Measurements from ENCODE around the gene SWSAP1.
"Not testable (repeated sequence)": the region's sequence is repeated elsewhere in the genome, so short reads cannot be mapped to it uniquely, and the experiment has no call there.

Gene SWSAP1

DNA sequence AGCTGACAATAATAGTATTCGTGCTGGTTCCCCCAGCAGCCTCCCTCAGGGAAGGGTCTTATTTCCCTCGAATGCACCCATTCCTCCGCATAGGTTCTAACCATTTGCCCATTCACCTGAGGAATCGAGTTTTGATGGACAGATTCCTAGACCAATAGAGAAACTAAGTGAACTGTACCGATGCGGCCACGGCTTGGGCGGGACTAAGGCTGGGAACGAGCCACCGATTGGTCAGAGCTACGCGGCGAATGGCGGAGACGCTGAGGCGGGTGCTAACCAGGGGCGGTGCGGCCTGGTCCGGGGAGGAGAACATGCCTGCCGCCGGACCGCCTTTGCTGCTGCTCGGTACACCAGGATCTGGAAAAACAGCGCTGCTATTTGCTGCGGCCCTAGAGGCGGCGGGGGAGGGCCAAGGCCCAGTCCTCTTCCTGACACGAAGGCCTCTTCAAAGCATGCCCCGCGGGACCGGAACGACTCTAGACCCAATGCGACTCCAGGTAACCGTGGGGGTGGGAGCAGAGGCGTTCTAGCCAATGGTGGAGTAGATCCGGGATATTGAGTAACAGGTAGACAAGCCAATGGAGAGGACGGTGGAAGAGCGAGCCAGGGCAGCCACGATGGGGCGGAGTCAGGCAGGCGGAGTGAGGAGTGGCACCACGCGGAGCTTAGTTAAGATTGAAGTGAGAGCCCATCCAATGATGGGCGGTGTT, at the start of gene SWSAP1:
SWSAP1 (plus strand) TSS at position 234 of the 710 bp plus-strand sequence; CDS start at position 249, 15 bp downstream.
- DNase-seq (ENCODE audit: low read depth in 1 of 2, low spot score in 1 of 2): peak; percentile 91 to 92

GRCh38 chr19:11324748-11325389, 49.6 kb upstream of the SWSAP1 start:
- DNase-seq (ENCODE audit: low read depth in 1 of 2, low spot score in 1 of 2): no peak

- no peak for DNase-seq (ENCODE audit: low read depth in 1 of 2, low spot score in 1 of 2)
These were observed 48.9 kb upstream of the SWSAP1 start for GRCh38 chr19:11325544-11325943.

GRCh38 chr19:11330127-11330526, 44.3 kb upstream of the SWSAP1 start:
- no peak for DNase-seq (ENCODE audit: low read depth in 1 of 2, low spot score in 1 of 2)

GRCh38 chr19:11331502-11331901, 43.0 kb upstream of the SWSAP1 start:
- DNase-seq (ENCODE audit: low read depth in 1 of 2, low spot score in 1 of 2): no peak

- DNase-seq (ENCODE audit: low read depth in 1 of 2, low spot score in 1 of 2): no peak
These were observed 41.6 kb upstream of the SWSAP1 start for GRCh38 chr19:11332822-11333221.

DNA sequence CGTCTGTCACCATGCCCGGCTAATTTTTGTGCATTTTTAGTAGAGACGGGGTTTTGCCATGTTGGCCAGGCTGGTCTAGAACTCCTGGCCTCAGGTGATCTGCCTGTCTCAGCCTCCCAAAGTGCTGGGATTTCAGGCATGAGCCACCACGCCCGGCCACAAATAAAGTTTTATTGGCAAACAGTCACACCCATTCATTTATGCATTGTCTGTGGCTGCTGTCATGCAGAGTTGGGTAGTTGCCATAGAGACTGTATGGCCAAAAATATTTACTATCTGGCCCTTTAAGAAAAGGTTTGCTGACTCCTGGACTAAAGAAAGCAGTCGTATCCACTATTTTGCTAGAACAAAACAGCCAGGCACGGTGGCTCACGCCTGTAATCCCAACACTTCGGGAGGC, 40.6 kb upstream of the SWSAP1 start:
- not testable (repeated sequence) for DNase-seq (ENCODE audit: low read depth in 1 of 2, low spot score in 1 of 2)

GRCh38 chr19:11335449-11336146, 38.9 kb upstream of the SWSAP1 start:
- DNase-seq (ENCODE audit: low read depth in 1 of 2, low spot score in 1 of 2): no peak

GRCh38 chr19:11337080-11337479, 37.4 kb upstream of the SWSAP1 start:
- DNase-seq (ENCODE audit: low read depth in 1 of 2, low spot score in 1 of 2): no peak

DNA sequence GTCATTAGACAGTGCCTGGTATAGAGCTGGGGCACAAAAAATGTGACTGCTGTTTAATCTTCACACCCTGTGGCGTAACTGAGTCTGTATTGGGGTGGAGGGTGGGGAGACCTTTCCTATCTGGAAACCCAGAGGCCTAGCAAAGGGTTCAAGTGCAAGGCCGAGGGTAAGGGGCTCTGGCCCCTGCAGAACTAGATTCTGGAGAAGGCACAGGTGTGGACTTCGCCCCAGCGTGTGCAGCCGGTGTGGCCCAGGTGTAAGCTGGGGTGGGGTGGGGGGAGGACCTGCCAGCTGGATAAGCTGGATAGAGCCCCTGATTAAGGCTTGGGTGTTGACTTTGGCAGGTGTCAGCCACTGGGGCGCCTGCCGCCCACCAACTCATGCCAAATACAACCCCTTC, 36.3 kb upstream of the SWSAP1 start:
- DNase-seq (ENCODE audit: low read depth in 1 of 2, low spot score in 1 of 2): no peak

GRCh38 chr19:11338569-11339253, 35.8 kb upstream of the SWSAP1 start:
- no peak for DNase-seq (ENCODE audit: low read depth in 1 of 2, low spot score in 1 of 2)

- peak; percentile 52 to 74 for DNase-seq (ENCODE audit: low read depth in 1 of 2, low spot score in 1 of 2)
These were observed 35.0 kb upstream of the SWSAP1 start, which contains the start of gene RAB3D for GRCh38 chr19:11339254-11340098. RAB3D (minus strand) TSS chr19:11339657; CDS start chr19:11337399, 2,258 bp downstream.

GRCh38 chr19:11340099-11340467, 34.4 kb upstream of the SWSAP1 start:
- DNase-seq (ENCODE audit: low read depth in 1 of 2, low spot score in 1 of 2): not testable (repeated sequence)

DNA sequence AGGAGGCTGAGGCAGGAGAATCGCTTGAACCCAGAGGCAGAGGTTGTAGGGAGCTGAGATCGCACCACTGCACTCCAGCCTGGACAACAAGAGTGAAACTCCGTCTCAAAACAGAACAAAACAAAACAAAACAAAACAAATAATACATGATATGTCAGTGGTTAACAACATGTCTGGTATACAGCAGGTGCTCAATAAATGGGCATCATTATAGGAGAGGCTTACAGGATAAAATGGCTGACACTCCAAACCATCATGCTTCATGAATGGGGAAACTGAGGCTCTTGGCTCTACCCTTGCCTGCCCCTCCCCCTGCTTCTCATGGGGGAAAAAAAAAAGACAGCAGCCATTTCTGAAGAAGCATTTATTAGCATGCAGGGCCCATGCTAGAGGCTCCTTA, 32.0 kb upstream of the SWSAP1 start:
- no peak for DNase-seq (ENCODE audit: low read depth in 1 of 2, low spot score in 1 of 2)

- no peak for DNase-seq (ENCODE audit: low read depth in 1 of 2, low spot score in 1 of 2)
These were observed 29.2 kb upstream of the SWSAP1 start for GRCh38 chr19:11345122-11345803.

- DNase-seq (ENCODE audit: low read depth in 1 of 2, low spot score in 1 of 2): peak; percentile 94 to 96
These were observed 28.1 kb upstream of the SWSAP1 start, which contains the start of the genes CCDC159 and TMEM205 for GRCh38 chr19:11346104-11346940. CCDC159 (plus strand) TSS chr19:11346519; CDS start chr19:11346607, 88 bp downstream. TMEM205 (minus strand) TSS chr19:11346268; CDS start chr19:11345619, 649 bp downstream.

GRCh38 chr19:11347546-11348039, 26.9 kb upstream of the SWSAP1 start:
- no peak for DNase-seq (ENCODE audit: low read depth in 1 of 2, low spot score in 1 of 2)

GRCh38 chr19:11349171-11349570, 25.3 kb upstream of the SWSAP1 start:
- no peak for DNase-seq (ENCODE audit: low read depth in 1 of 2, low spot score in 1 of 2)

DNA sequence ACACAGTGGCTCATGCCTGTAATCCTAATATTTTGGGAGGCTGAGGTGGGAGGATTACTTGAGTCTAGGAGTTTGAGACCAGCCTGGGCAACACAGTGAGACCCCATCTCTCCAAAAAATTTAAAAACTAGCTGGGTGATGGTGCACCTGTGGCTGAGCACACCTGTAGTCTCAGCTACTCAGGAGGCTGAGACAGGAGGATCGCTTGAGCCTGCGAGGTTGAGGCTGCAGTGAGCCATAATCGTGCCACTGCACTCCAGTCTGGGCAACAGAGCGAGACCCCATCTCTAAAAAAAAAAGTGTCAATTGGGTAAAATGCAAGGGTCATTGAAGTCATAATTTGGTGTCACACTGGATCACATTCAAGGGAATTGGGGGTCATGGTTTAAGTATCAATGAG, 20.4 kb upstream of the SWSAP1 start:
- not testable (repeated sequence) for DNase-seq (ENCODE audit: low read depth in 1 of 2, low spot score in 1 of 2)

Data from stimulated activated CD4-positive, alpha-beta T cell treated with anti-CD3 and anti-CD28 coated beads, Interleukin-15, amount 100 ng/mL, for 1 hour (primary cell).